ENCODE measurements around the gene CCDC154.

DNA sequence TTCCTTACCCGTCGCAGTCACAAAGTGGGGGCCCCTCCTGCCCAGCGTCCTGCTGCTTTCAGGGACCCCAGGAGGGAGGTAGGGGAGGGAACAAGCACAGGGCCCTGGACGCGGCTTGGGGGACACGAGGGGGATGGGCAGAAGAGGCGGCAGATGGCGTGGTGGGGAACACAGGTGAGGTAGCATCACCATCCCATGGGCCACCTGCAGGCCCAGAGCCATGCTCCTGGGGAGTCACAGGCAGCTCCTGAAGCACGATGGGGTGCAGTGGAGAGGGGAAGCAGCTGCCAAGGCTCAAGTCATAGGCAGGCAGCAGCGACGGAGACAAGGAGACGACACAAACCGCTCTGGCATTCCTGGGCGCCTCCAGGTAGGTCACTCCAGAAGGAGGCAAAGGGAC lies 40.6 kb downstream of the CCDC154 start:
- TF ChIP-seq ARID2 (IDR thresholded peaks at IDR 0.05) (no peak), CHCHD3 (CRISPR knock-in tag; IDR thresholded peaks at IDR 0.05) (no peak), FOXJ3 (CRISPR knock-in tag; IDR thresholded peaks at IDR 0.05) (no peak), TGIF2 (CRISPR knock-in tag; IDR thresholded peaks at IDR 0.05) (no peak), FOXA1 (IDR thresholded peaks at IDR 0.05; ENCODE audit: borderline replicate concordance) (no peak), SMC3 (conservative IDR thresholded peaks at IDR 0.05; ENCODE audit: insufficient read depth, low read depth, low read length) (no peak), POLR2A (conservative IDR thresholded peaks at IDR 0.05) (no peak), KAT7 (CRISPR knock-in tag; IDR thresholded peaks at IDR 0.05; ENCODE audit: borderline replicate concordance) (no peak), YY1 (IDR thresholded peaks at IDR 0.05; ENCODE audit: borderline replicate concordance in 1 of 3, control insufficient read depth in 1 of 3, extremely low read depth in 1 of 3, insufficient read depth in 3 of 3, insufficient read length in 1 of 3, insufficient replicate concordance in 2 of 3, low read depth in 1 of 3, low read length in 2 of 3) (no peak), KLF1 (tag; IDR thresholded peaks at IDR 0.05) (no peak), TCF7 (IDR thresholded peaks at IDR 0.05; ENCODE audit: borderline replicate concordance) (no peak)
